ENCODE data around the gene RASA2.

RASA2 gene

DNA sequence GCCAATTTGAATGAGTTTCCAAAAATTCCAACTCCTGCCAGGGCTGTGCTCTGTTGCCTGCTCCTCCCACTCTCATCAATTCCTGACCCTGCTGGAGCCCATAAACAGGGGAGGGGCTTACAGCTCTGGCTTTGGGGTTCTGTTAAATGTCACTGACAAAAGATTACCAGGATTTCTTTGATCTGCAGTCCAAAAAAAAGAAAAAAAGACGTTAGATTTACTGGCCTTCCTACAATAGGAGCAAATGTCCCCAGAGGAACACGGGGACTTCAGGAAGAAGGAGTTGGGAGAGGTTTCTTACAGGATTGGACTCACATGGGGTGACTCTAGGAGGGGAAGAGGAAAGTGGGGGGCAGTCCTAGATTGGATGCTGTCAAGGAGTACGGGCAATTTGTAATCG lies 167.0 kb downstream of the RASA2 start:
- Histone ChIP-seq H3K36me3 (replicated peaks; ENCODE audit: insufficient read depth, low read length) (no peaks in the 10 kb centered on the region), H3K4me3 (ENCODE audit: low read length) (no peak overlapping the region), H3K4me2 (ENCODE audit: low read depth, low read length) (no peak overlapping the region), H3K9ac (ENCODE audit: low read length) (no peak overlapping the region), H3K9me3 (replicated peaks; ENCODE audit: insufficient read depth, low read length) (no peaks in the 10 kb centered on the region), H3K27ac (ENCODE audit: low read length) (no peak overlapping the region), H4K20me1 (ENCODE audit: insufficient read depth, low read length) (no peaks in the 10 kb centered on the region), H3K27me3 (replicated peaks; ENCODE audit: insufficient read depth, low read length) (no peaks in the 10 kb centered on the region), H2AFZ (ENCODE audit: low read length) (no peak overlapping the region), H3K4me1 (ENCODE audit: low read length) (no peaks in the 10 kb centered on the region), H3F3A (ENCODE audit: insufficient read depth, low read length) (no peaks in the 10 kb centered on the region), H3K79me2 (ENCODE audit: low read length) (no peaks in the 10 kb centered on the region), H3K9me2 (replicated peaks; ENCODE audit: insufficient read depth, low read length) (no peaks in the 10 kb centered on the region)
- TF ChIP-seq EZH2 (optimal IDR thresholded peaks at IDR 0.05; ENCODE audit: low read depth, low read length) (no peak), EZH2phosphoT487 (IDR thresholded peaks at IDR 0.05; ENCODE audit: low read length) (no peak)
- TF ChIP-seq, protein P1, sequence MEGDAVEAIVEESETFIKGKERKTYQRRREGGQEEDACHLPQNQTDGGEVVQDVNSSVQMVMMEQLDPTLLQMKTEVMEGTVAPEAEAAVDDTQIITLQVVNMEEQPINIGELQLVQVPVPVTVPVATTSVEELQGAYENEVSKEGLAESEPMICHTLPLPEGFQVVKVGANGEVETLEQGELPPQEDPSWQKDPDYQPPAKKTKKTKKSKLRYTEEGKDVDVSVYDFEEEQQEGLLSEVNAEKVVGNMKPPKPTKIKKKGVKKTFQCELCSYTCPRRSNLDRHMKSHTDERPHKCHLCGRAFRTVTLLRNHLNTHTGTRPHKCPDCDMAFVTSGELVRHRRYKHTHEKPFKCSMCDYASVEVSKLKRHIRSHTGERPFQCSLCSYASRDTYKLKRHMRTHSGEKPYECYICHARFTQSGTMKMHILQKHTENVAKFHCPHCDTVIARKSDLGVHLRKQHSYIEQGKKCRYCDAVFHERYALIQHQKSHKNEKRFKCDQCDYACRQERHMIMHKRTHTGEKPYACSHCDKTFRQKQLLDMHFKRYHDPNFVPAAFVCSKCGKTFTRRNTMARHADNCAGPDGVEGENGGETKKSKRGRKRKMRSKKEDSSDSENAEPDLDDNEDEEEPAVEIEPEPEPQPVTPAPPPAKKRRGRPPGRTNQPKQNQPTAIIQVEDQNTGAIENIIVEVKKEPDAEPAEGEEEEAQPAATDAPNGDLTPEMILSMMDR (IDR thresholded peaks at IDR 0.05; ENCODE audit: low read length): no peak
- no peak for DNase-seq

GRCh38 chr3:141655801-141656200 lies 169.0 kb downstream of the RASA2 start:
- no peaks in the 10 kb centered on the region for H3K36me3 ChIP-seq (replicated peaks; ENCODE audit: insufficient read depth, low read length)
- no peaks in the 10 kb centered on the region for H3K79me2 ChIP-seq (ENCODE audit: low read length)
- no peak overlapping the region for H2AFZ ChIP-seq (ENCODE audit: low read length)
- no peak overlapping the region for H3K4me3 ChIP-seq (ENCODE audit: low read length)
- no peak for TF ChIP-seq EZH2phosphoT487 (IDR thresholded peaks at IDR 0.05; ENCODE audit: low read length)
- no peak for TF ChIP-seq EZH2 (optimal IDR thresholded peaks at IDR 0.05; ENCODE audit: low read depth, low read length)
- TF ChIP-seq, protein P1 (IDR thresholded peaks at IDR 0.05; ENCODE audit: low read length): no peak
- H3K4me1 ChIP-seq (ENCODE audit: low read length): no peaks in the 10 kb centered on the region
- H3K9me3 ChIP-seq (replicated peaks; ENCODE audit: insufficient read depth, low read length): no peaks in the 10 kb centered on the region
- H3F3A ChIP-seq (ENCODE audit: insufficient read depth, low read length): no peaks in the 10 kb centered on the region
- H3K9me2 ChIP-seq (replicated peaks; ENCODE audit: insufficient read depth, low read length): no peaks in the 10 kb centered on the region
- H3K27me3 ChIP-seq (replicated peaks; ENCODE audit: insufficient read depth, low read length): peaks cover 10% of the 10 kb centered on the region; the same call in 1 of the 2 replicates
- no peak overlapping the region for H3K9ac ChIP-seq (ENCODE audit: low read length)
- no peaks in the 10 kb centered on the region for H4K20me1 ChIP-seq (ENCODE audit: insufficient read depth, low read length)
- no peak overlapping the region for H3K4me2 ChIP-seq (ENCODE audit: low read depth, low read length)
- no peak overlapping the region for H3K27ac ChIP-seq (ENCODE audit: low read length)
- no peak for DNase-seq

GRCh38 chr3:141656771-141657170 lies 169.9 kb downstream of the RASA2 start:
- H3K36me3 ChIP-seq (replicated peaks; ENCODE audit: insufficient read depth, low read length): no peaks in the 10 kb centered on the region
- no peak overlapping the region for H3K27ac ChIP-seq (ENCODE audit: low read length)
- TF ChIP-seq EZH2phosphoT487 (IDR thresholded peaks at IDR 0.05; ENCODE audit: low read length) (no peak), EZH2 (optimal IDR thresholded peaks at IDR 0.05; ENCODE audit: low read depth, low read length) (no peak)
- TF ChIP-seq, protein P1 (IDR thresholded peaks at IDR 0.05; ENCODE audit: low read length): no peak
- no peaks in the 10 kb centered on the region for H3F3A ChIP-seq (ENCODE audit: insufficient read depth, low read length)
- H4K20me1 ChIP-seq (ENCODE audit: insufficient read depth, low read length): no peaks in the 10 kb centered on the region
- H3K9ac ChIP-seq (ENCODE audit: low read length): no peak overlapping the region
- DNase-seq: no peak
- H3K9me3 ChIP-seq (replicated peaks; ENCODE audit: insufficient read depth, low read length): no peaks in the 10 kb centered on the region
- H3K79me2 ChIP-seq (ENCODE audit: low read length): no peaks in the 10 kb centered on the region
- no peak overlapping the region for H3K4me2 ChIP-seq (ENCODE audit: low read depth, low read length)
- H3K9me2 ChIP-seq (replicated peaks; ENCODE audit: insufficient read depth, low read length): no peaks in the 10 kb centered on the region
- no peaks in the 10 kb centered on the region for H3K4me1 ChIP-seq (ENCODE audit: low read length)
- H3K27me3 ChIP-seq (replicated peaks; ENCODE audit: insufficient read depth, low read length): peaks cover 10% of the 10 kb centered on the region; the same call in 1 of the 2 replicates
- no peak overlapping the region for H3K4me3 ChIP-seq (ENCODE audit: low read length)
- H2AFZ ChIP-seq (ENCODE audit: low read length): no peak overlapping the region
